NT2/D1 (cell line): ENCODE data around the gene ARMH1.

Experiments
- SUZ12 ChIP-seq: IDR thresholded peaks from 2 replicates; pipeline ENCODE4 v1.6.1; 2011; ENCODE audit not compliant: insufficient read length, insufficient read depth; ENCODE audit errors: extremely low read depth
- YY1 ChIP-seq: IDR thresholded peaks from 2 replicates; pipeline ENCODE4 v1.6.1; 2011; ENCODE audit not compliant: insufficient read length, insufficient read depth
- ZNF274 ChIP-seq: IDR thresholded peaks from 2 replicates; pipeline ENCODE4 v1.6.1; 2011; ENCODE audit warnings: mild to moderate bottlenecking, low read depth, low read length

GRCh38 chr1:44723496-44724295, 49.2 kb downstream of the ARMH1 start:
- no peak for TF ChIP-seq ZNF274
- no peak for TF ChIP-seq YY1
- TF ChIP-seq SUZ12: no peak
